Raji (cell line): ENCODE data around the gene MLXIP.

Source experiments
- POLR2A ChIP-seq: IDR thresholded peaks from 2 replicates; pipeline ENCODE4 v1.6.1; 2011; ENCODE audit warnings: low read depth, low read length, control low read depth; ENCODE audit not compliant: insufficient read depth

The MLXIP gene

DNA sequence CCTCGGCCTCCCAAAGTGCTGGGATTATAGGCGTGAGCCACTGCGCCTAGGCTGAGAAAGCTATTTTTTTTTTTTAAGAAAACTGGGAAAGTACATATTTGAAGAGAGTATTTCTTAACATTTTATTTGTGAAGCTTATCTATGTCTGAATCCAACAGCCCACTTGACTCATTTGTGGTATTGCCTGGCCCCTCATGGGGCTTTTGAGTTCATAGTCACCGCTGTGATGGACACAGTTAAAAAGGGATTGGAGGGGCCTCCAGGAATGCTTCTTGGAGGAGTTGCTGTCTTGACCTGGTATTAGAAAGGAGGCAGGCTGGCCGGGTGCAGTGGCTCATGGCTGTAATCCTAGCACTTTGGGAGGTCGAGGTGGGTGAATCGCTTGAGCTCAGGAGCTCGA lies 30.4 kb upstream of the MLXIP start:
- TF ChIP-seq POLR2A = no peak

DNA sequence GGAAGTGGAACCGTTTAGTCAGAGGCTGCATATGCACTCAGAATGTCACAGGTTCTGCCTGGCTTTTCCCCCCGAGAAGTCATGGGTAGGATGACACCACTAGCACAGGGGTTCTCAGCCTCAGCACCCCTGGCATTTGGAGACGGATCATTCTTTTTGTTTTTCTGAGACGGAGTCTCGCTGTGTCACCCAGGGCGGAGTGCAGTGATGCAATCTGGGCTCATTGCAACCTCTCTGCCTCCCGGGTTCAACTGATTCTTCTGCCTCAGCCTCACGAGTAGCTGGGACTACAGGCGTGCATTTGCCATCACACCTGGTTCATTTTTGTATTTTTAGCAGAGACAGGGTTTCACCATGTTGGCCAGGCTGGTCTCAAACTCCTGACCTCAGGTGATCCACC lies 28.7 kb upstream of the MLXIP start:
- no peak for TF ChIP-seq POLR2A

DNA sequence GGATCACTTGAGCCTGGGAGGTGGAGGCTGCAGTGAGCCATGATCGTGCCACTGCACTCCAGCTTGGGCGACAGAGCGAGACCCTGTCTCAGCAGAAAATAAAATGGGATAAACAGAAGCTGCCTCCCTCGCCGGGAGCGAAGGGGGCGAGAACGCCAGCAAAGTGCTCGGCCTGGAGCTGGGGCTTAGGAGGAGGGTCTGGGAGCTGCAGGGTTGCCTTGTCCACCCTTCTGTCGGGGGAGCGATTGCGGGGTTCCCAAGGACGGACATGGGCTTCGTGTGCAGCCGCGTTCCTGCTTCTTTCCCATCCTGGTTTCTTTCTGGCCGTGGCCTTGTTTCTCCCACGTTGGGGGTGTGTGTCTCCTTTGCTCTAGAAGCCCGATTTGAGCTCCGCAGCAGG lies 27.9 kb upstream of the MLXIP start:
- TF ChIP-seq POLR2A = no peak

DNA sequence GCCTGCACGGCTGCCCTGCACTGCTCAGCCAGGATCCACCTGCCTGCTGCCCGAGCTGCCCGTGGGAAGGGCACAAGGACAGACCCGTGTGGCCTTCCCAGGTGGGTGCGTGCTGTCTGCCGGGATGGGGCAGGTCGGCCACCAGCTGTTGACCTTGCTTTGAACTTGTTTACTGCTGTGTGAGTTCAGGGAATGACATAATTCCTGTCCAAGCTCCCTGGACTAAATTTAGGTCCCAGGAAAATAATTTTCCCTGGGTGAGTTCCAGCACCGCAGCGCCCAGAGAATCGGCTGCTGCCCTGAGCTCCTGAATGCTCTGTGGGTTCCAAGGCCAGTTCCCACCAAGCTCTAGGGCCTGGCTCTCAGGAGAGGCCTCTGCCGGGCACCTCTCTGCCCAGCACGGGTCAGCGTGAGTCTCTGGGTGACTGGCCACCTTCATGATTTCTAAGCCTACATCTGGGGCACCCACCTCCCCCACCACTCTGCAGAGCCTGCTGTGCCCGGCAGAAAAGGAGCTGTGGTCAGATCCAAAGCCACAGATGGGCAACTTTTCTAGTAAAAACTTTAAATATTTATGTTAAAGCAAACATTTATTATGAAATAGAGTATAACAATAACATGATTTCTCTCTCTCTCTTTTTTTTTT lies 27.2 kb upstream of the MLXIP start:
- TF ChIP-seq POLR2A = no peak

DNA sequence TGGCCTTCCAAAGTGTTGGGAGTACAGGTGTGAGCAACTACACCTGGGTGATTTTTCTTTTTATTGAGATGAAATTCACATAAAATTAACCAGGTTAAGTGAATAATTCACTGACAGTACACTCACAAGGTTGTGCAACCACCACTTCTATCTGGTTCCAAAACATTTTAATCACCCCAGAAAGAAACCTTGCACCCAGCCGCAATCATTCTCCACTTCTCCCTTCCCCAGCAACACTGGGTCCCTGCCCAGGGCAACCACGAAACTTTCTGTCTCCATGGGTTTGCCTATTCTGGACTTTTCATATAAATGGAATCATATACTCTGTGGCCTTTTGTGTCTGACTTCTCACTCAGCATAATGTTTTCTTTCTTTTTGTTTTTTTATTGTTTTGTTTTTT lies 26.3 kb upstream of the MLXIP start:
- no peak for TF ChIP-seq POLR2A

DNA sequence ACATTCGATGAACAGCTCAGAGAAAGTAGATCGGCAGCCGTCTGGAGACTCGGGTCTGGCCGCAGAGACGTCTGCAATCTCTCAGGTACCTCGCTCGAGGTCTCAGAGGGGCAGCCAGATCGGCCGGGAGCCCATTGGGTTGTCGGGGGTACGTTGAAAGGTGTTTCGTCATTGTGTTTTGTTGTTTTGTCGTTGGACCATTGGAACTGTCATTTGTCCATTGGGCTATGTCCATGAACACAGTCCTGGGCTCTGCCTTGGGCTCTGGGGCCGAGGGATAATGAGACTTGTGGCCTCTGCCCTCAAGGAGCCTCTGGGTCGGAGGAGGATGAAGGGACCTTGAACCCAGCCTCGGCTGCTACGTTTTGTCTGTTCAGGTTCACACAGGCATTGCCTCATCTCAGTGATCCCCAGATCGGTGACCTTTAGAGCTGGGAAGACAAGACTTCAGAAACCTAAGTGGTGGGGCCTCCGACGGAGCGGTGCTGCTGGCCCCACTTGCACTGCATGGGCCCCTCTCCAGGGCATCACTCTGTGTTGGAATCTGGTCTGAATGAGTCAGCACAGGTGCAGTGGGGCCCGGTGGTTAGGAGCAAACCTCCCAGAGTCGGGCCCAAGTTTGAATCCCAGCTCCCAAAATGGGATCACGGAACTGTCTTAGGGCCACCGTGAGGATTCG lies 23.6 kb upstream of the MLXIP start:
- TF ChIP-seq POLR2A = no peak

DNA sequence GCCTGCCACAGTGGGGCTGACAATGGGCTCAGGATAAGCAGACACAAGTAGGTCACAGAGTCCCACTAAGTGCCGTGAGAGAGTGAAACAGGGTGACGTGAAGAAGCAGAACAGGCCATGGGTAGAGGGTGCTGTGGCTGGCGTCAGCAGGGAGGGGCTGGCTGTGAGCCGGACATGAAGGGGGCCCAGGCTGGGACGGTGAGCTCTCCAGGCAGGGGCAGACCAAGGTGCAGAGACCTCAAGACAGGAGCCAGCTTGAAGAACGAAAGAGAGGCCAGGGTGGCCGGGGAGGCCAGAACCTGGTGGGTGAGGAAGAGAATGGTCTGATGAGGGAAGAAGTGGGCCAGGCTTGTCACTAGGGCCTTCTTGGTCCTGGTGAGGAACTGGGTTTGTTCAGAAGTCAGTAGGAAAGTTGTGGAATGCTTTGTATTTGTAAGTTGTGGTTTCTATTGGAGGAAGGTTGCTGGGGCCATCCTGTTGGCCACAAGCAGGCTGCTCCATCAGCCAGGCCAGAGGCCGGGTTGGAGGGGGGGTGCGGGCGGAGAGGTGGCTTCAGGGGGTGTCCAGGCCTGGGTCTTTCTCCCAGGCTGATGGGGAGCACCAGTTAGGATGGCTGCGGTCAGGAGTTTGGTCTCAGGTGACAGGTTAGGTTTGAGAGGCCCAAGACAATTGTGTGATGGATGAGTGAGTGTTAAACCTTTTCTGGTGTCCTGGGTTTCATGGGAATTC lies 21.4 kb upstream of the MLXIP start:
- TF ChIP-seq POLR2A = no peak

DNA sequence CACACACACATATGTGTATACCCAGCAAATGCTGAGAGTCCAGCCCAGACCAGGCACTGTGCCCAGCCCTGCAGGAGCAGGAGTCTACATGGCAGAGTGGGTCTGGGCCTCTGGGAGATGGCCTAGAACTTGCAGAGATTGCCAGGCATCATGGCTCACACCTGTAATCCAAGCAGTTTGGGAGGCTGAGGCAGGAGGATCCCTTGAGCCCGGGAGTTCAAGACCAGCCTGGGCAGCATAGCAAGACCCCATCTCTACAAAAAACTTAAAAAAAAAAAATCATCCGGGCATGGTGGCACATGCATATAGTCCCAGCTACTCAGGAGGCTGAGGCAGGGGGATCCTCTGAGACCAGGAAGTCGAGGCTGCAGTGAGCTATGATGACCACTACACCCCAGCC lies 20.8 kb upstream of the MLXIP start:
- no peak for TF ChIP-seq POLR2A

DNA sequence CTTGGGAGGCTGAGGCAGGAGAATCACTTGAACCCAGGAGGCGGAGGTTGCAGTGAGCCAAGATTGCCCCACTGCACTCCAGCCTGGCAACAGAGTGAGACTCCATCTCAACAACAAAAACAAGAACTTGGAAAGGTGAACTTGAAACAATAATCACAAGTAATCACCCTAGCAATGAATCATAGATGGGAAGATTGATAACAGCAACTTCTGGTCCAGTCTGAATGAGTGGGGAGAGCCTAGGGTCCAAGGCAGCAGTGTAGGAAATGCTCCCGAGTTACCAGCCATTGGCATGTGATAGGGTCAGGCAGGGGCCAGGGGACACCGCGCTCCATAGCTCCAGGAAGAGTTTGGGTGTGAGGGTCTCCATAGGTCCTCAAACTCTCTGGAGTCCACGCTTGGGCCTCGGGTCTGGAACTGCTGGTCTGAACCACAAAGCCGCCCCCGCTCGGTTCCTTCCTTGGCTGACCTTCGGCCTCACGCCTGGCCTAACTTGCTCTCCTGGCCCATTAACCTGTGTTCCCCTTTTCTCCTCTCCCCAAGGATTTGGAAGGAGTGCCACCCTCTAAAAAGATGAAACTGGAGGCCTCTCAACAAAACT lies 19.9 kb upstream of the MLXIP start:
- TF ChIP-seq POLR2A = no peak

DNA sequence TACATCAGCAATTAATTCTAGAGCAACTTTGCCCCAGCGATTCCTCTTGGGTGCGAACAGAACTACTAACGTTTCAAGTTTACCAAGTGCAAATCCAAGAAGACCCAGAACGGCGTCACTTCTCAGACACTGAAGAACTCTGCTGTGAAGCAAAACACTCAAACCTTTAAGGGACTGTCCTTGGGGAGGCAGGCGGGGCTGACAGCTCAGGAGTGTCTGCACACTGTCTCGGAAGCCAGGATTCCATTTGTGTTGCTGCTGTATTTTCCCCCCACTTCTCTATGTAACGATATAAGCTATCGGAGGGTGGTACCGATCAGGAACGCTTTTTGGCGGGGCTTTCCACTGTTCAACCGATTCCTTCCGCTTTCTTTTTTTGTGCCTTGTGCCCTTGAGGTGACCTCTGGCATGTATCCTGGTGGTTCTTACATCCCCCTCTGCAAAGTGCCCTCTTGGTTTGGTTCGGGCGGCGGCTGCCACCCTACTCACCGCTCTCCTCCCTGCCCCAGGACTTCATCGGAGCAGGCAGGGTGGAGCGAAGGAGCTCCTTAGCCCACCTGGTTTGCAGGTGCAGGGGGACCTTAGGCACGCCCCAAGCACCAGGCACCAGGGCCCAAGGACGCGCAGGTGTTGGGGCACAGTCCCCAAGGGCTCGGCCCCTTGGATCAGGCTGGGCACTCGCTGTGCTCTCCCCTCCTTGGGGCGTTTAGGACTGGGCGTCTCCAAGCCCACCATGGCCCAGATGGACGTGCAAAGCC lies 19.2 kb upstream of the MLXIP start:
- TF ChIP-seq POLR2A = no peak

DNA sequence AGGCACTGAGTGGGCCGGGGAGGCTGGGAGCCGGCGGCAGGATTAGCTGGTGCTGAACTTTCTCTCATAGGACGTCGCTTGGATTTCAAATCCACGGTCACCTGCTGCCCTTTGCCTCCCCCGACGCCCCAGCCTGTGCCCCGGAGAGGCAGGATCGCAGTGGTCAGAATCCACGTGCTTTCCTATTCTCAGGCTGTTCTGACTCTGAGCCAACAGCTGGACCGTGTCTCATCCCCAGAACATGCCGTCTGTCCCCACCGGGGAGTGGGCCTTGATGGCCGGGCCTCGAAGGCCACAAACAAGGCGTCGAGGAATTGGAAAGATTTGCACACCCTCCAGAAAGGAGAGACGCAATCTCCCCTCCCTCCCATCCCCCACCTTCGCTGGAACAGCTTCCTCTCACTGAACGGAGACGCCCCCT lies 18.5 kb upstream of the MLXIP start:
- no peak for TF ChIP-seq POLR2A

DNA sequence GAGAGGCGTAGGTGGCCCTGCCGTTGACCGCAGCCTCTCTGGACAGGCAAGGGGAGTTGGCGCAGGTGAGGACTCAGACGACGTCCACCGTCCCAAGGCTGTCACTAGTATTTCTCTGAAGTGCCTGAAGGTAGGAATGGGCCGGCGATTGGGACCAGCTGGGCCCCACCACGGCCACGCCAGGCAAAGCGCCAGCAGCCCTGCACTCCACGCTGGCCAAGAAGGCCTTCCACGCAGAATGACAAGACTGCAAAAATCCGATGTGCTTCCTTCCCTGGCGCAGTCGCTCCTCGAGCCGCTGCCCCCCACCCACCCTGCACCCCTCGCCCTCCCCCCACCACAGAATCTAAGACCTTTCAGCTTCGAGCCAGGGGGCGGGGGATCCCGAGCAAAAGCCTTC lies 17.3 kb upstream of the MLXIP start:
- no peak for TF ChIP-seq POLR2A

DNA sequence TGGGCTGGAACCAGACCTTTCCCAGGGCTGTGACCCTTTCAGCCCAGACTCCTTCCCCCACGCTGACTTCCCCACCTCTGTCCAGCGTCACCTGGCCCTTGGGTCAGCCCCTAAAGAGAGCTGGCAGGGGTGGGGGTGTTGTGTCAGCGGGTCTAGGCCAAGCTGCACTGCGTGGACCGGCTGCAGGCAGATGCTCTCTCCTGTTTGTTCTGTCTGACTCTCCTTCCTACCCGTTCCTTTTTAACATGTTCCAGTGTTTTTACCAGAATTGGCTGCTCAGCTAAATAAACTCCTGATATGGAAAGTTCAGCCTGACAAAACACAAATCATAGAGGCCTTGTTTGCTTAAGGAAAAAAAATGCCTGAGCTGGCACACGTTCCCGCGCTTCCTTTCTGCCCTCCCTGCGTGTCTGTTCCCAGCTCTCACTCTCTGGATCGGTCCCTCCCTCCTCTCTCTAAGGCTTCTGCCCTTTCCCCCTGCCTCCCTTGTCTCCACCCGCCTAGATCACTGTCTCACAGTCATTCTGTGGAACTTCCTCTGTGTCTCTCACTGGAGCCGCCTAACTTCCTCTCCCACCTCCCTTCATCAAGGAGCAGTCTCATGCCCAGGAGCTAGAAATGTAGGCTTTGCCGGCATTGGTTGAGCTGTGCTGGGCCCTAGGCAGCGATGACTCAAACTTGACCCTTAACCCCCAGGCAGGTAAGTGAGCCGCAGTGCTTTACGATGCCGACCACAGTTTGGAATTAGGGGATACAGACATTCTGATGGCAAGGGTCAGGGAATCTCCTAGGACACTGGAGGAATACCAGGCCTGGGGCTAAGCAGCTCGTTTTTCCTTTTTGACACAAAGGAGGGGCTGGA lies 15.5 kb upstream of the MLXIP start:
- no peak for TF ChIP-seq POLR2A

DNA sequence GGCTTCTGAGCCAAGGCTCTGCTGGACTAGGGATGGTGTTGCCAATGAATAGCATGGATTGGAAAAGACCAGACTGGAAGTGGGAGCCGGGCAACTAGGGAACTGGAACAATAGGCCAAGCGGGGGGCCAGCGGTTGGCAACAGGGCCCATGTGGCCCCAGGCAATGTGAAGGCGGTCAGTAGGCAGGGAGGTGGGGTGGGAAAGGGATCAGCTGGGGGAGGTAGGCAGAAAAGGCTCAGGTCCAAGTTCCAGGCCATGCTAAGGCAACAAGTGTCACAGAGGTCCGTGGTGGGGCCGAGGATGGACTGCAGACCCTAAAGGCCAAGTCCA lies 14.9 kb upstream of the MLXIP start:
- TF ChIP-seq POLR2A = no peak
